Gastroesophageal sphincter (tissue), 4 donors: ENCODE measurements around the gene H1-8. TPM values are rescaled to one million over a fixed set of nuclear protein-coding genes. Genes with fewer than 3 reads are reported as not detected.
A peak's percentile ranks its signal among the peaks of the same experiment; 100 is the strongest.

Experiments used
- ATAC-seq: fragments of 150-250 bp; one replicate; pipeline ENCODE4 v1.9.1; 2016; ENCODE audit warnings: mild to moderate bottlenecking, moderate library complexity
- H3K27ac ChIP-seq, 4 donors: fragments of 200-600 bp; sonication (generic) in 3 of 4; 1 replicate in 3 of 4; 2 replicates in 1 of 4; pipeline ENCODE4 v1.5.1; 2016 to 2019
- H3K27me3 ChIP-seq: fragments of 200-600 bp; sonication (generic); one replicate; pipeline ENCODE4 v1.5.1; 2019
- H3K36me3 ChIP-seq, 2 donors: fragments of 200-600 bp; sonication (generic); one replicate each; pipeline ENCODE4 v1.5.1; 2019; ENCODE audit warnings: control low read depth in 1 of 2
- H3K4me1 ChIP-seq, 3 donors: fragments of 200-600 bp; sonication (generic); 1 replicate in 2 of 3; 2 replicates in 1 of 3; pipeline ENCODE4 v1.5.1; 2016 to 2019; ENCODE audit warnings: control low read depth in 2 of 3
- H3K4me3 ChIP-seq, 2 donors: fragments of 200-600 bp; sonication (generic); one replicate each; pipeline ENCODE4 v1.5.1; 2019; ENCODE audit warnings: mild to moderate bottlenecking in 1 of 2, moderate library complexity in 1 of 2
- H3K9me3 ChIP-seq, 3 donors: fragments of 200-600 bp; sonication (generic); one replicate each; pipeline ENCODE4 v1.5.1; 2017 to 2019; ENCODE audit warnings: control low read depth in 2 of 3
- CTCF ChIP-seq, 4 experiments: fragments of 200-600 bp in 2 of 4; fragments of 450-650 bp in 2 of 4; sonication (generic) in 1 of 4; IDR thresholded peaks; one replicate each; pipeline ENCODE4 v1.5.1; 2017 to 2019; ENCODE audit warnings: antibody characterized with exemption in 4 of 4, mild to moderate bottlenecking in 2 of 4, moderate library complexity in 2 of 4
- EP300 ChIP-seq: sonication (generic); formaldehyde crosslinking; IDR thresholded peaks from one replicate; pipeline ENCODE4 v1.6.1; 2017; ENCODE audit warnings: antibody characterized with exemption, mild to moderate bottlenecking
- POLR2A ChIP-seq, 2 donors: fragments of 450-650 bp; IDR thresholded peaks; one replicate each; pipeline ENCODE4 v1.6.1; 2017; ENCODE audit warnings: antibody characterized with exemption in 2 of 2, mild to moderate bottlenecking in 2 of 2, moderate library complexity in 1 of 2
- POLR2AphosphoS5 ChIP-seq: sonication (generic); formaldehyde crosslinking; IDR thresholded peaks from one replicate; pipeline ENCODE4 v1.6.1; 2017; ENCODE audit warnings: antibody characterized with exemption
- WGBS, 2 donors: methylation state at CpG; one replicate each; pipeline ENCODE4 v1.1.5; 2018; ENCODE audit warnings: low coverage in 1 of 2; 5-methylcytosine and 5-hydroxymethylcytosine counted together
- total RNA-seq, 4 donors: library from RNA; depleted of rRNA; stranded (reverse); fragments of >200 nt; gene quantifications; one replicate each; pipeline ENCODE4 v1.1.0, GENCODE V29; 2016

Gene H1-8
- total RNA-seq, 4 donors from 2014 or later, result not detected

GRCh38 chr3:129505341-129505740, 37.6 kb upstream of the H1-8 start:
- Histone ChIP-seq H3K9me3 (no peaks in the 10 kb centered on the region), H3K4me3 (no peak overlapping the region), H3K36me3 (peaks cover 0 to 100% of the 10 kb centered on the region in 2 donors), H3K27ac (no peak overlapping the region), H3K4me1 (peaks cover 0 to 7% (median 0%) of the 10 kb centered on the region in 3 donors), H3K27me3 (no peaks in the 10 kb centered on the region)
- WGBS, 2 donors, result 74 to 79% methylated on average over 4 to 6 of the region's 6 CpGs
- no peak for ATAC-seq
- TF ChIP-seq POLR2A (IDR thresholded peaks at IDR 0.05) (no peak), CTCF (IDR thresholded peaks at IDR 0.05) (no peak), POLR2AphosphoS5 (no peak), EP300 (no peak)

- H3K4me1 ChIP-seq, result peaks cover 0 to 7% (median 0%) of the 10 kb centered on the region in 3 donors
- WGBS, 2 donors, result 59 to 100% methylated on average over 3 to 4 of the region's 9 CpGs
- peaks cover 0 to 100% of the 10 kb centered on the region in 2 donors for H3K36me3 ChIP-seq
- no peak for ATAC-seq
- no peak for TF ChIP-seq POLR2A (IDR thresholded peaks at IDR 0.05)
- no peak for TF ChIP-seq CTCF (IDR thresholded peaks at IDR 0.05)
- TF ChIP-seq EP300, result no peak
- TF ChIP-seq POLR2AphosphoS5, result no peak
- no peak overlapping the region for H3K27ac ChIP-seq
- no peak overlapping the region for H3K4me3 ChIP-seq
- H3K9me3 ChIP-seq, result no peaks in the 10 kb centered on the region
- no peaks in the 10 kb centered on the region for H3K27me3 ChIP-seq
Measured at GRCh38 chr3:129506231-129506742, 36.7 kb upstream of the H1-8 start.

GRCh38 chr3:129507181-129507831, 35.7 kb upstream of the H1-8 start:
- WGBS, 2 donors, result 80 to 86% methylated on average over 1 to 4 of the region's 9 CpGs
- peak overlapping the region in 1 of 4 donors; percentile 27 for H3K27ac ChIP-seq
- H3K27me3 ChIP-seq, result no peaks in the 10 kb centered on the region
- H3K4me3 ChIP-seq, result no peak overlapping the region
- peaks cover 0 to 7% (median 0%) of the 10 kb centered on the region in 3 donors for H3K4me1 ChIP-seq
- peaks cover 0 to 100% of the 10 kb centered on the region in 2 donors for H3K36me3 ChIP-seq
- TF ChIP-seq POLR2AphosphoS5 (no peak), CTCF (IDR thresholded peaks at IDR 0.05) (no peak), EP300 (no peak), POLR2A (IDR thresholded peaks at IDR 0.05) (no peak)
- no peaks in the 10 kb centered on the region for H3K9me3 ChIP-seq
- ATAC-seq, result peak; percentile 65

- TF ChIP-seq EP300 (no peak), POLR2AphosphoS5 (no peak), CTCF (IDR thresholded peaks at IDR 0.05) (no peak), POLR2A (IDR thresholded peaks at IDR 0.05) (no peak)
- H3K4me3 ChIP-seq, result no peak overlapping the region
- H3K36me3 ChIP-seq, result peaks cover 0 to 100% of the 10 kb centered on the region in 2 donors
- no peaks in the 10 kb centered on the region for H3K27me3 ChIP-seq
- no peak overlapping the region for H3K27ac ChIP-seq
- no peak for ATAC-seq
- H3K9me3 ChIP-seq, result no peaks in the 10 kb centered on the region
- peaks cover 0 to 1% (median 0%) of the 10 kb centered on the region in 3 donors for H3K4me1 ChIP-seq
Measured at GRCh38 chr3:129512595-129512994, 30.4 kb upstream of the H1-8 start.

GRCh38 chr3:129513705-129514104, 29.3 kb upstream of the H1-8 start:
- ATAC-seq, result no peak
- WGBS, 2 donors, result 85 to 94% methylated on average over 5 to 8 of the region's 8 CpGs
- Histone ChIP-seq H3K9me3 (no peaks in the 10 kb centered on the region), H3K4me1 (no peaks in the 10 kb centered on the region), H3K27me3 (no peaks in the 10 kb centered on the region), H3K36me3 (peaks cover 0 to 100% of the 10 kb centered on the region in 2 donors), H3K4me3 (no peak overlapping the region), H3K27ac (no peak overlapping the region)
- TF ChIP-seq CTCF (IDR thresholded peaks at IDR 0.05), result no peak
